Suprapubic skin (tissue), 4 donors: ENCODE data around the gene MYO9A.

ENCODE experiments used
- CTCF ChIP-seq, 2 donors: fragments of 200-600 bp in 1 of 2; fragments of 450-650 bp in 1 of 2; sonication (generic) in 1 of 2; IDR thresholded peaks; one replicate each; pipeline ENCODE4 v1.5.1; 2016 to 2019; ENCODE audit warnings: antibody characterized with exemption in 2 of 2, mild to moderate bottlenecking in 1 of 2, moderate library complexity in 1 of 2
- EP300 ChIP-seq: sonication (generic); formaldehyde crosslinking; IDR thresholded peaks from one replicate; pipeline ENCODE4 v1.6.1; 2017; ENCODE audit warnings: antibody characterized with exemption
- POLR2A ChIP-seq, 2 donors: fragments of 450-650 bp; IDR thresholded peaks; one replicate each; pipeline ENCODE4 v1.6.1; 2017; ENCODE audit warnings: antibody characterized with exemption in 2 of 2, mild to moderate bottlenecking in 2 of 2, moderate library complexity in 2 of 2
- POLR2AphosphoS5 ChIP-seq, 3 donors: sonication (generic); formaldehyde crosslinking; IDR thresholded peaks; one replicate each; pipeline ENCODE4 v1.6.1; 2017; ENCODE audit warnings: antibody characterized with exemption in 3 of 3

GRCh38 chr15:71874245-71874644 lies 243.7 kb downstream of the MYO9A start:
- TF ChIP-seq CTCF (IDR thresholded peaks at IDR 0.05), result no peak
- TF ChIP-seq POLR2A (IDR thresholded peaks at IDR 0.05), result no peak
- TF ChIP-seq EP300, result no peak
- no peak for TF ChIP-seq POLR2AphosphoS5 (IDR thresholded peaks at IDR 0.05)
